ENCODE data around the gene ZNF358.

ZNF358 gene

GRCh38 chr19:7489609-7490044, 26.3 kb upstream of the ZNF358 start:
- DNase-seq = no peak

GRCh38 chr19:7492142-7492541, 23.8 kb upstream of the ZNF358 start:
- peak; percentile 93 to 98 for DNase-seq

GRCh38 chr19:7492558-7492957, 23.3 kb upstream of the ZNF358 start:
- DNase-seq = no peak

DNA sequence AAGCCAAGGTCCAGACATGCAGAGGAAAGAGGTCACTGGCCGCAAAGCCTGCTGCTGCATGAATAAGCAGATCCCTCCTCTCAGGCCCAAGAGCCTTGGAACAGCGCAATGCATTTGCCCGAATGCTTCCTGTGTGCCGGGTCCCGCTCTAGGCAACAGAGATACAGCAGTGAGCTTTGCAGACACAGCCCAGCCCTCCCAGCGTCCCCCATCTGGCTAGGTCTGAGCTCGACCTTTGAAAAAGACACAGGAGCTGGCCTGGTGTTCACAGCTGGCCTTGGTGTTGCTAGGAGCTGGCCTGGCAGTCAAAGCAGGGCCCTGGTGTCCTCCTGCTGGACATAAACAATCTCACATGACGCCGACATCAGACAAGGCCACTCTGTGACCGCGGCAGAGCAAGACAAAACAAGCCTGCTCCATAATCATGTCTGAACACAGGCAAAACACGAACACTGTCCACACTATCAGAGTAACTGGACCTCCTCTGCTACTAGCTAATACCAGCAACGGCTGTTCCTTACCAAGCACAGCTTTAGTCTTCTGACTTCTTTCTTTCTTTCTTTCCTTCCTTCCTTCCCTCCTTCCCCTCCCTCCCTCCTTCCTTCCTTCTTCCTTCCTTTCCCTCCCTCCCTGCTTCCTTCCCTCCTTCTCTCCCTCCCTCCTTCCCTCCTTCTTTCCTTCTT, 21.3 kb upstream of the ZNF358 start:
- peak in 1 of 2 donors; percentile 16 for DNase-seq

- peak; percentile 26 to 41 for DNase-seq
Observed at GRCh38 chr19:7497292-7497691, 18.6 kb upstream of the ZNF358 start.

GRCh38 chr19:7500811-7501450, 15.0 kb upstream of the ZNF358 start:
- peak; percentile 41 to 62 for DNase-seq

DNA sequence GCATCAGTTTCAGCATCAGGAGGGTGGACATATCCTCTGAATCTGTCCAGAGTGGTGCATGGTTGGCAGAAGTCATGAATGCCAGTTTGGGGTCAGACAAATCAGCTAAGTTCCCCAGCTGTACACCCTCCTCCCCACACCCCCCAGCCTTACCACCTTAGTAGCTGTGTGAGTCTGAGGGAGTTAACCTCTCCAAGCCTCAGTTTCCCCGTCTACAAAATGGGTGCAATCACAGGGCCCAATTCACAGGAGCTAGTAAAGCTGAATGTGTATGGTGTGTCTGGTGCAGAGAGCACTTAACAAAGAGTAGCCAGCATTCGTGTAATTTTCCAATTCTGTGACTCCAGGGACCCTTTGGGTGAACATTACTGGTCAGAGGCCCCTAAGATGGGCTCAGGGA, 13.4 kb upstream of the ZNF358 start:
- no peak for DNase-seq

- no peak for DNase-seq
Observed at GRCh38 chr19:7504684-7505083, 11.2 kb upstream of the ZNF358 start.

DNA sequence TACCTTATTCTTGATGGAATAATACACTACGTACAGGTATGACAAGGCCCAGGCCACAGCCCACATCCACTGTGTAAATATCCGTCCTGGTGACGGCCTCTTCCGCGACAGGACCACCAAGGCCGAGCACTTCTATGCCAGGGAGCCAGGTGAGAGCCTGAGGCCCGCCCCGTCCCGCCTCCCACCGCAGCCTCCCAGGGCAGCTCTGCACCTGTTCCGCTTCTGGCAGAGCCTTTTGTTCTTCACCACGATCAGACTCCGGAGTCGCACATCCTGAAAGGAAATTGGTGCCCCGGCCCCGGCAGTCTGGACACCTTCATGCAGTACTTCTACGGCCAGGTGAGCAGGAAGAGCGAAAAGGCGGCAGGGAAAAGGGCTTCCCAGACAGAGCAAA, 10.6 kb upstream of the ZNF358 start:
- no peak for DNase-seq

DNA sequence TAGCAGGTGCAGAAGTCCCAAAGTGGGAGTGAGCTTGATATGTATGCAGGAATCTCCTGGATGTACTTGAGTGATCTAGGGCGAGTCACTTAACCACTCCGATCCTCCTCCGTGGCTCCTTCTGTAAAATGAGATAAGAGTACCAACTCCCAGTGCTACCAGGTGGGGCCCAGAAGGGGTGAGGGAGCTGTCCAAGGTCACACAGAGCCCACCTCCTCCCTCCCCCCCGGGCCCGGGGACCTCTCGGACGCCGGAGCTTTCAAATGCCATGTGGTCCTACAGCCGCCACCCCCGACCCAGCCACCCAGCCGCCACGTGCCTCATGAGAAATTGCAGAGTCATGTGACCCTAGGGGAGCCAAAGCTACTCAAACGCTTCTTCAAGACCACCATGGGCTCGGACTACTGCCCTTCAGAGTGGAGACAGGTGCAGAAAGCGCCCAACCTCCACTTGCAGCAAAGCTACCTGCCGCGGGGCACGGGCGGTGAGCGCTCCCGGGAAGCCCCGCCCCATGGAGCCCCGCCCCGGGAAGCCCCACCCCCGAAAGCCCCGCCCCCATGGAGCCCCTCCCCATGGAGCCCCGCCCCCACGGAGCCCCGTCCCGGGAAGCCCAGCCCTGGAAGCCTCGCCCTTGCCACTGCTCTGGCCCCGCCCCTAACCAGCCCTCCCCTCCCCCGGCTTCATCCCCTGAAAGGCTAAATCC, 10.1 kb upstream of the ZNF358 start:
- no peak for DNase-seq

DNA sequence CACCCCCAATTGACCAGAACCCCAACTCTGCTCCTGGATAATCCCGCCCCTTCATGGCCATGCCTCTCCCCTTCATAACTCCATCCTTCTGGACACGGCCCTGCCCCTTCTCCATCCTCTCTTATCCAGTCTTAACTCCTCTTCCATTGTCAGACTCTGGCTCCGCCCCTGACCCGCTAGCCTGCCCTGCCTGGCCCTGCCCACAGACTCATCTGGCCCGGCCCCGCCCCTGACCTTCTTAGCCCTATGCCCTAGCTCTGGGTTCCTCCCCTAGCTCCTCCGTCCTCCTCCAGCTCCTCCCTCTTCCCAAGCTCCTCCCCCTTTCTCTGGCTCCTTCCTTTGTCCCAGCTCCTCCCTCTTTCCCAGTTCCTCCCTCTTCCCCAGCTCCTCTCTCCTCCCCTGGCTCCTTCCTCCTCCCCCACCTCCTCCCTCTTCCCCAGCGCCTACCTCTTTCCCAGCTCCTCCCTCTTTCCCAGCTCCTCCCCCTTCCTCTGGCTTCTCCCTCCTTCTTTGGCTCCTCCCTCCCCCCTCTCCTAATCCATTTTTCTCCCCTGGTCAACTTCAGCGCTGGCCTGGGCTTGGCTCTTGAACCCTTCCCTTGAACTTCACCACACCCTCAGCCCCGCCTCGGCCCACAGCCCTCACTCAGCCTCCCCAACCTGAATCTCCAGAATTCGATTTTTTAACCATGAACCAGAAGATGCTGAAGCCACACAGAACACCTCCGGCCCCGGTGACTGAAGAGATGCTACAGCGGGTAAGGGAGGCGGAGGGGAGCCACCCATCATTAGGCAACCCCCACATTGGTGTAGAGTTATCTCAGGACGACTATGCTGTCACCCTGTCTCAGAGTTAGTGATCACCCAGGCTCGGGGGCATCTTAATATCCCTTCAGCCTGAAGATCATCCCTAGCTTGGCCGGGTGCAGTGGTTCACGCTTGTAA, 9.2 kb upstream of the ZNF358 start:
- DNase-seq = peak; percentile 90 to 92

DNA sequence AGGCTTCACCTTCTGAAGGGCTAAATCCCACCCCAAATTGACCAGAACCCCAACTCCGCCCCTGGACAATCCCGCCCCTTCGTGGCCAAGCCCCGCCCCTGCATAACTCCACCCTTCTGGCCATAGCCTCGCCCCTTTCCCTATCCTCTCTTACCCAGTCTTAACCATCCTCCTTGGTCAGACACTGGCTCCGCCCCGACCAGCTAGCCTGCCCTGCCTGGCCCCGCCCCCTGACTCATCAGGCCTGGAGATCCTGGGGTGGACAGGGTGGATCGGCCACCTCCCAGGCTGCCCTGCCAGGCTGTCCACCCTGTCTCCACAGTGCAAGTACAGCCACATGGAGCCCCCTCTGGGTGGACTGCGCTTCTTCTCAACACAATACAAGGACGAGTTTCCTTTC, 8.0 kb upstream of the ZNF358 start:
- peak; percentile 71 to 79 for DNase-seq

DNA sequence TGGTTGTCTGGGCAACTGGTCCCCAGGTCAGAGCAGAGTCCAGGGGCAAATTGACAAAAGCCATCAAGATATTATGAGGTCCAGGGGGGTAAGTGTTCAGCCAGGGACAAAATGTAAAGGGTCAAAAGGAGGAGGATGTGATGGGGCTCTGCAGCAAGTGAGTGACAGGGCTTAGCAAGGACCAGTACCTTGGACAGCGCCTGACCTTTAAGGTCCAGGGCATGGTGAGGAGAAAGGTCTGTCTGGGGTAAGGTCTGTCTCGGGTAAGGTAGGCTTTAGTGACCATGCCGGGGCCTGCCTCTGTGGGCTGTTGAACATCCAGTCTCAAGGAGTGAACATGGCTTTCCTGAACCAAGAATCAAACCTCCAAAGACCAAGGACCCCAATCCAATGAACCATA, 6.3 kb upstream of the ZNF358 start:
- peak in 1 of 2 donors; percentile 37 for DNase-seq

DNA sequence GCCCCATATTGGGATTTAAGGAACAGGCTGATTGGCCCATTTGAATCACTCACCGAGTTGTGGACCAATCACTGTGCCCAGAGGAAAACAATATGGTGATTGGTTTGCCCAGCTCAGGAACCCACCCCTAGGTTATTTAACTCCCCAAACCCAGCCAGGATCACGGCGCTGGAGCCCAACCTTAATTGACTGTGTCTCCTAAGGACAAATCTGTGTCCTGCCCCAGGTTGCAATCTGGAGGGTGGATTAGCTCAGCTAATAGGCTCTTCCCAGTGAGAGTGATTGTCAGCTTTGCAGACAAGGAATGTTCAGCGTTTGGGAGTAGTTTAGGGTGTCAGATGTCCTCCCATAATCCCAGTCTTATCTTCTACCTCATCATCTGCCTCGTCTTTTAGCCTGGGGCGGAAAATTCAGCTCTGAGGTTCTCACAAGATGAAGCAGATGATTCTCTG, 3.5 kb upstream of the ZNF358 start:
- DNase-seq = no peak

GRCh38 chr19:7513809-7514642, 1.9 kb upstream of the ZNF358 start:
- no peak for DNase-seq

DNA sequence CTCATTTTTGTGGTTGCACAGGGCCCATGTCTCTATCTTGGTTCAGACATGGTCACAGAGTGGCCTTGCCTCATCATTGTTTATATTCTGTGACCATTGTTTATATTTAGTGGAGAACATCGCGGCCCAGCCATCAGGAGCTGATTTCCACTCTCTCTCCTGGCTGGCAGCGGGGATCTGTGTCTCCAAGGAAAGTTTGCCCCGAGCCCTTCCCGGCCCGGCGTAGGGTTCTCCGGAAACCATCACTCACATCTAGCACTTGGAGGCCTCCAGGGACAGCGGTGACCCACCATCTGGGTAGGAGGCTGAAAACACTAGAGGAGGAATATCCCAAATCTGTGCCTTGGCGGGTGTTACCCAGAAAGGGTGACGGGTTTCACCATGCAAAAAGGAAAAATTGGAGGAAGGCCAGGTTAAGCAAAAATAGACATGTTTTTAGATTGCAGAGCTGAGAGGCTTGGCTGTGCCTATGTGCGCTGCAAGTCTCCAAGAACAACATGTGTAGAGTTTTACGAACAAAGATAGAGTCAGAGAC, 726 bp upstream of the ZNF358 start:
- DNase-seq = no peak

DNA sequence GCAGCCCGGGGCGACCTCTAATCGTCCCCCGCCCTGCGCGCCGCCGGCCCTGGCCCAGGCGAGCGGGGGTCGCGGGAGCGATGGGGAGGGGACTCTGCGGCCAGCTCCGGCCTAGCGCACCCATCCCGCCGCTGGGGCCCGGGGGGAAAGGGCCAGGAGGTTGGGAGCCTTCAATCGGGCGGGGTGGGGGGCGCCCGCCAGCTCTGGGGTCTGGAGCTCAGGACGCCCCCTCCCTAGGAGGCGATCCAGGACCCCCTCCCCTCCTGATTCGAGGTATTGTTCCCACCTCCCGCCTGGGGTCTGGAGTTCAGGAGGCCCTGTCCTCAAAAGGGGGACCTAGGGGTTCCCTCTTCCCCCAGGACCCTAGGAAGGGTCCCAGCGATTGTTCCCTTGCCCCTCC, 430 bp downstream of the ZNF358 start:
- DNase-seq = no peak

DNA sequence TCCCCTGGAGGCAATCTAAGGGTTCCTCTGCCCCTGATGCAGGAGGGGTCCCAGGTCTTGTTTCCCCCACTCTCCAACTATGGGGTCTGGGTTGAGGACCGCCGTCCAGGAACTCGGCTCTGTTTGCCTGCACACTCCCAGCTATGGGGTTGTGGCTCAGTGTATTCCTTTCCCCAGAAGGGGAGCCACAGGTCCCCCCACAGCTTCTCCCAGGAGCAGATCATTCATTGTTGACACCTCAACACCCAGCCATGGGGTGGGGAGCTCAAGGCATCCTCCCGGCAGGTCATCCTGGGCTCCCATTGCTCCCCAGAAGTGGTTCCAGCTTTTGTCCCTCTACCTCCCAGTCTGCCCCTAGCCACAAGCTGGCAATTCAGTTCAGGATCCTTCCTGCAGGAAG, 975 bp downstream of the ZNF358 start:
- DNase-seq = no peak

DNA sequence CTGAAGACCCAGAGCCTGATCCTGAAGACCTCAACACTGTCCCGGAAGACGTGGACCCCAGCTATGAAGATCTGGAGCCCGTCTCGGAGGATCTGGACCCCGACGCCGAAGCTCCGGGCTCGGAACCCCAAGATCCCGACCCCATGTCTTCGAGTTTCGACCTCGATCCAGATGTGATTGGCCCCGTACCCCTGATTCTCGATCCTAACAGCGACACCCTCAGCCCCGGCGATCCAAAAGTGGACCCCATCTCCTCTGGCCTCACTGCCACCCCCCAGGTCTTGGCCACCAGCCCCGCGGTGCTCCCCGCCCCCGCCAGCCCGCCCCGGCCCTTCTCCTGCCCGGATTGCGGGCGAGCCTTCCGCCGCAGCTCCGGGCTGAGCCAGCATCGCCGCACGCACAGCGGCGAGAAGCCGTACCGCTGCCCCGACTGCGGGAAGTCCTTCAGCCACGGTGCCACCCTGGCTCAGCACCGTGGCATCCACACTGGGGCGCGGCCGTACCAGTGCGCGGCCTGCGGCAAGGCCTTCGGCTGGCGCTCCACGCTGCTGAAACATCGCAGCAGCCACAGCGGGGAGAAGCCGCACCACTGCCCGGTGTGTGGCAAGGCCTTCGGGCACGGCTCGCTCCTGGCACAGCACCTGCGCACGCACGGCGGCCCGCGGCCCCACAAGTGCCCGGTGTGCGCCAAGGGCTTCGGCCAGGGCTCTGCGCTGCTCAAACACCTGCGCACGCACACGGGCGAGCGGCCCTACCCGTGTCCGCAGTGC, 3.6 kb downstream of the ZNF358 start:
- no peak for DNase-seq
